ENCODE data around the gene EPB41L5. TPM values are rescaled to one million over a fixed set of nuclear protein-coding genes. Genes with fewer than 3 reads are reported as not detected.

EPB41L5 gene
- total RNA-seq, 6 donors from 2014 or later = 53.0 to 182 (median 92.3) TPM

GRCh38 chr2:120052597-120052996 is 39.7 kb downstream of the EPB41L5 start:
- no peak overlapping the region for H3K4me3 ChIP-seq
- 74 to 80% methylated on average over 2 of the region's 2 CpGs for WGBS, 2 donors
- no peak for ATAC-seq (ENCODE audit: low FRiP score in 2 of 2)
- H3K36me3 ChIP-seq = peaks cover 0 to 4% (median 2%) of the 10 kb centered on the region in 4 donors
- no peaks in the 10 kb centered on the region for H3K4me1 ChIP-seq
- H3K27ac ChIP-seq = no peak overlapping the region
- H3K27me3 ChIP-seq = no peaks in the 10 kb centered on the region
- no peak for TF ChIP-seq EP300 (IDR thresholded peaks at IDR 0.05)
- TF ChIP-seq, protein P1, sequence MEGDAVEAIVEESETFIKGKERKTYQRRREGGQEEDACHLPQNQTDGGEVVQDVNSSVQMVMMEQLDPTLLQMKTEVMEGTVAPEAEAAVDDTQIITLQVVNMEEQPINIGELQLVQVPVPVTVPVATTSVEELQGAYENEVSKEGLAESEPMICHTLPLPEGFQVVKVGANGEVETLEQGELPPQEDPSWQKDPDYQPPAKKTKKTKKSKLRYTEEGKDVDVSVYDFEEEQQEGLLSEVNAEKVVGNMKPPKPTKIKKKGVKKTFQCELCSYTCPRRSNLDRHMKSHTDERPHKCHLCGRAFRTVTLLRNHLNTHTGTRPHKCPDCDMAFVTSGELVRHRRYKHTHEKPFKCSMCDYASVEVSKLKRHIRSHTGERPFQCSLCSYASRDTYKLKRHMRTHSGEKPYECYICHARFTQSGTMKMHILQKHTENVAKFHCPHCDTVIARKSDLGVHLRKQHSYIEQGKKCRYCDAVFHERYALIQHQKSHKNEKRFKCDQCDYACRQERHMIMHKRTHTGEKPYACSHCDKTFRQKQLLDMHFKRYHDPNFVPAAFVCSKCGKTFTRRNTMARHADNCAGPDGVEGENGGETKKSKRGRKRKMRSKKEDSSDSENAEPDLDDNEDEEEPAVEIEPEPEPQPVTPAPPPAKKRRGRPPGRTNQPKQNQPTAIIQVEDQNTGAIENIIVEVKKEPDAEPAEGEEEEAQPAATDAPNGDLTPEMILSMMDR (IDR thresholded peaks at IDR 0.05) = no peak
- TF ChIP-seq POLR2AphosphoS5 (IDR thresholded peaks at IDR 0.05) = no peak
- TF ChIP-seq POLR2A (IDR thresholded peaks at IDR 0.05) = no peak
- DNase-seq = no peak
- peaks cover 0 to 7% (median 2%) of the 10 kb centered on the region in 4 donors for H3K9me3 ChIP-seq

- Histone ChIP-seq H3K9me3 (peaks cover 0 to 7% (median 2%) of the 10 kb centered on the region in 4 donors), H3K4me3 (no peak overlapping the region), H3K36me3 (peaks cover 0 to 4% (median 2%) of the 10 kb centered on the region in 4 donors), H3K4me1 (no peaks in the 10 kb centered on the region), H3K27ac (no peak overlapping the region), H3K27me3 (no peaks in the 10 kb centered on the region)
- DNase-seq (no peak), ATAC-seq (ENCODE audit: low FRiP score in 2 of 2) (no peak)
- no peak for TF ChIP-seq EP300 (IDR thresholded peaks at IDR 0.05)
- no peak for TF ChIP-seq POLR2A (IDR thresholded peaks at IDR 0.05)
- no peak for TF ChIP-seq POLR2AphosphoS5 (IDR thresholded peaks at IDR 0.05)
- TF ChIP-seq, protein P1 (IDR thresholded peaks at IDR 0.05) = no peak
- WGBS, 2 donors = 79 to 94% methylated on average over 3 of the region's 3 CpGs
Observed at GRCh38 chr2:120053891-120054290, 41.0 kb downstream of the EPB41L5 start.

DNA sequence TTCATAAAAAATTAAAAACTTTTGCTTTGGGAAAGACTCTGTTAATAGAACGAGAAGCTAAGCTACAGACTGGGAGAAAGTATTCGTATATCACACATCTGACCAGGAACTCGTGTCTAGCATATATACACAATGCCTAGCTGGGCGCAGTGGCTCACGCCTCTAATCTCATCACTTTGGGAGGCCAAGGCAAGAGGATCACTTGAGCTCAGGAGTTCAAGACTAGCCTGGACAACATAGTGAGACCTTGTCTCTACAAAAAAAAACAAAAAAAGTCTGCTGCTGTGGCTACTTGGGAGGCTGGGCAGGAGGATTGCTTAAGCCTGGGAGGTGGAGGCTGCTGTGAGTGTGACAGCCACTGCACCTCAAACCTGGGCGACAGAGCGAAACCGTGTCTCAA is 46.6 kb downstream of the EPB41L5 start:
- ATAC-seq (ENCODE audit: low FRiP score in 2 of 2) (no peak), DNase-seq (no peak)
- no peaks in the 10 kb centered on the region for H3K36me3 ChIP-seq
- H3K4me1 ChIP-seq = peaks cover 0 to 6% (median 2%) of the 10 kb centered on the region in 4 donors
- no peak overlapping the region for H3K4me3 ChIP-seq
- no peak for TF ChIP-seq POLR2A (IDR thresholded peaks at IDR 0.05)
- TF ChIP-seq EP300 (IDR thresholded peaks at IDR 0.05) = no peak
- TF ChIP-seq POLR2AphosphoS5 (IDR thresholded peaks at IDR 0.05) = no peak
- TF ChIP-seq, protein P1 (IDR thresholded peaks at IDR 0.05) = no peak
- no peaks in the 10 kb centered on the region for H3K27me3 ChIP-seq
- H3K9me3 ChIP-seq = no peaks in the 10 kb centered on the region
- WGBS, 2 donors = 91 to 96% methylated on average over 8 of the region's 8 CpGs
- no peak overlapping the region for H3K27ac ChIP-seq

DNA sequence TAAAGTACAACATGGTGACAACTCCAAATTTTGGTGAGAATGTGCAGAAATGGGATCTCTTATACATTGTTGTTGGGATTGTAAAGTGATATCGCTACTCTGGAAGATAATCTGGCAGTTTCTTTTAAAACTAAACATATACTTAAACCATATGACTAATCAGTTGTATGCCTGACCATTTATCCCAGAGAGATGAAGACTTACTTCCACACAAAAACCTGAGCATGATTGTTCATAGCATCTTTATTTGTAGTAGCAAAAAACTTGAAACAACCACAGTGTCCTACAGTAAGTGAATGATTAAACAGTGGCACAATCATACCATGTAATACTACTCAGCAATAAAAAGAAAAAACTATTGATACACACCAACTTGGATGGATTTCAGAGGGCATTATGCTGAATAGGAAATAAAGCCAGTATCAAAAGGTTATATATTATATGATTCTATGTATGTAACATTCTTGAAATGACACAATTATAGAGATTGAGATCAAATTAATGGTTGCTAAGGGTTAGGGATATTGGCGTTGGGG is 47.3 kb downstream of the EPB41L5 start:
- H3K27me3 ChIP-seq = no peaks in the 10 kb centered on the region
- no peak overlapping the region for H3K4me3 ChIP-seq
- ATAC-seq (ENCODE audit: low FRiP score in 2 of 2) (no peak), DNase-seq (no peak)
- WGBS, 2 donors = 89 to 95% methylated on average over 2 of the region's 2 CpGs
- no peaks in the 10 kb centered on the region for H3K9me3 ChIP-seq
- peaks cover 0 to 7% (median 3%) of the 10 kb centered on the region in 4 donors for H3K4me1 ChIP-seq
- no peak overlapping the region for H3K27ac ChIP-seq
- TF ChIP-seq POLR2A (IDR thresholded peaks at IDR 0.05) = no peak
- no peak for TF ChIP-seq POLR2AphosphoS5 (IDR thresholded peaks at IDR 0.05)
- TF ChIP-seq, protein P1 (IDR thresholded peaks at IDR 0.05) = no peak
- TF ChIP-seq EP300 (IDR thresholded peaks at IDR 0.05) = no peak
- H3K36me3 ChIP-seq = no peaks in the 10 kb centered on the region

- H3K27ac ChIP-seq = no peak overlapping the region
- peaks cover 0 to 22% (median 9%) of the 10 kb centered on the region in 4 donors for H3K4me1 ChIP-seq
- H3K9me3 ChIP-seq = no peaks in the 10 kb centered on the region
- 38 to 45% methylated on average over 1 of the region's 1 CpG for WGBS, 2 donors
- H3K27me3 ChIP-seq = no peaks in the 10 kb centered on the region
- ATAC-seq (ENCODE audit: low FRiP score in 2 of 2) (no peak), DNase-seq (no peak)
- no peaks in the 10 kb centered on the region for H3K36me3 ChIP-seq
- H3K4me3 ChIP-seq = no peak overlapping the region
- TF ChIP-seq POLR2AphosphoS5 (IDR thresholded peaks at IDR 0.05) (no peak), EP300 (IDR thresholded peaks at IDR 0.05) (no peak), POLR2A (IDR thresholded peaks at IDR 0.05) (no peak)
- TF ChIP-seq, protein P1 (IDR thresholded peaks at IDR 0.05) = no peak
Observed at GRCh38 chr2:120064664-120065063, 51.8 kb downstream of the EPB41L5 start.

All from upper lobe of left lung (tissue), 6 donors.